Measurements from ENCODE around the gene AKT1S1. TPM values are rescaled to one million over a fixed set of nuclear protein-coding genes. Genes with fewer than 3 reads are reported as not detected.
A peak's percentile ranks its signal among the peaks of the same experiment; 100 is the strongest.

AKT1S1 gene
- total and polyA plus RNA-seq, 7 donors: 48.0 to 103 (median 57.7) TPM

GRCh38 chr19:49833599-49833998, 43.6 kb downstream of the AKT1S1 start:
- H3K27ac ChIP-seq: peak overlapping the region; percentile 89
- peak; percentile 65 to 92 for DNase-seq
- 29 to 61% (median 37%) methylated on average over 7 of the region's 7 CpGs for WGBS, 3 donors

GRCh38 chr19:49832556-49832955, 44.6 kb downstream of the AKT1S1 start:
- H3K27ac ChIP-seq: peak overlapping the region; percentile 89
- WGBS, 3 donors: 38 to 54% (median 43%) methylated on average over 9 of the region's 9 CpGs
- no peak for DNase-seq
- H3K9me3 ChIP-seq: no peaks in the 10 kb centered on the region
- TF ChIP-seq CTCF (IDR thresholded peaks at IDR 0.05): no peak
- no peaks in the 10 kb centered on the region for H3K27me3 ChIP-seq (ENCODE audit: insufficient read depth in 3 of 3, low read length in 2 of 3)
- intact Hi-C loops (cut with DNase I): loop anchor here in 1 of 2 donors (2.0 kb wide), 1 partner anchor 14 kb away; the partner anchor contains the start of gene MED25
- H3K36me3 ChIP-seq (ENCODE audit: insufficient read depth in 1 of 2, low read depth in 1 of 2): peaks cover 3 to 87% of the 10 kb centered on the region in 2 donors
- no peak overlapping the region for H3K4me3 ChIP-seq
- ATAC-seq: peak in 1 of 4 donors; percentile 16
- H3K4me1 ChIP-seq: peaks cover 31% of the 10 kb centered on the region

More at GRCh38 chr19:49833599-49833998, 43.6 kb downstream of the AKT1S1 start:
- Histone ChIP-seq H3K36me3 (ENCODE audit: insufficient read depth in 1 of 2, low read depth in 1 of 2) (peaks cover 3 to 88% of the 10 kb centered on the region in 2 donors), H3K4me3 (no peak overlapping the region), H3K27me3 (ENCODE audit: insufficient read depth in 3 of 3, low read length in 2 of 3) (no peaks in the 10 kb centered on the region), H3K4me1 (peaks cover 29% of the 10 kb centered on the region), H3K9me3 (no peaks in the 10 kb centered on the region)
- TF ChIP-seq CTCF (IDR thresholded peaks at IDR 0.05): no peak
- peak; percentile 88 to 93 (median 90) for ATAC-seq
- intact Hi-C loops (cut with DNase I): loop anchor here in 1 of 2 donors (2.0 kb wide), 1 partner anchor 15 kb away; the partner anchor contains the start of gene MED25

DNA sequence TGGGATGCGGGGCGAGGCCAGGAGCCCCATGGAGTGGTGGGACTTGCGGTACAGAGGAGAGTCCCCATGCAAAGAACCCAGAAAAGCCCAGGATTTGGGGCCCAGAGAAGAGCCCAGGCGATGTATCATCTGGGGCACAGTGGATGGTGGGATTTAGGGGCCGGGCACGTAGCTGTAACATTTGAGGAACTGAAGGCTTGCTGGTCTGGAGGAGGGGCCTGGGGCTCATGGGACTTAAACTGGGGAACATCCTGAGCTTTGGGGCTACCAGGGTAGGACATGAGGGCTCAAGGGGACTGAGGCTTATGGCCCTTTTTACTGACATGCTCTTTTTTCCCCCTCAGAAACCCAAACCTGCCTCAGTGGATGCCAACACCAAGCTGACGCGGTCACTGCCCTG, 45.6 kb downstream of the AKT1S1 start:
- H3K4me1 ChIP-seq: peaks cover 31% of the 10 kb centered on the region
- ATAC-seq (no peak), DNase-seq (no peak)
- peak overlapping the region; percentile 89 for H3K27ac ChIP-seq
- intact Hi-C loops (cut with DNase I): no loop called here
- no peaks in the 10 kb centered on the region for H3K27me3 ChIP-seq (ENCODE audit: insufficient read depth in 3 of 3, low read length in 2 of 3)
- TF ChIP-seq CTCF (IDR thresholded peaks at IDR 0.05): no peak
- H3K4me3 ChIP-seq: no peak overlapping the region
- H3K36me3 ChIP-seq (ENCODE audit: insufficient read depth in 1 of 2, low read depth in 1 of 2): peaks cover 3 to 87% of the 10 kb centered on the region in 2 donors
- no peaks in the 10 kb centered on the region for H3K9me3 ChIP-seq
- WGBS, 3 donors: 94 to 97% (median 96%) methylated on average over 8 of the region's 8 CpGs

DNA sequence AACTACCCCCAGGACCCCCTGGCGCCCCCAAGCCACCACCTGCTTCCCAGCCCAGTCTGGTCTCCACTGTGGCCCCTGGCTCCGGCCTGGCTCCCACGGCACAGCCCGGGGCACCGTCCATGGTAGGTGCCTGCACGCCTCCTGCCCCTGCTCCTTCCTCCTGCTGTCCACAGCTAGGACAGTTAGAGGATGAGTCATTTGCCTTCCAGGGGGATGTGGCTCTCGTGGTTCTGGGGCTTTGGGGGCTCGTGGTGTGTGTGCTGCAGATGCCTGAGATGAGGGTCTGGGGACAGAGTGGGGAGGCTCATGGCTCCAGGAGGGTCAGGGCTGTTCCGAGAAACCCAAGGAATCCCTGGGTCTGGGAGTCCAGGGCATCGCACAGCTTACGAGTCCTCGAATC, 46.4 kb downstream of the AKT1S1 start:
- H3K9me3 ChIP-seq: no peaks in the 10 kb centered on the region
- DNase-seq (no peak), ATAC-seq (no peak)
- 93 to 95% (median 93%) methylated on average over 10 to 12 of the region's 12 CpGs for whole genome bisulfite sequencing, 3 donors
- no peak overlapping the region for H3K4me3 ChIP-seq
- no peak overlapping the region for H3K27ac ChIP-seq
- intact Hi-C loops (cut with DNase I): no loop called here
- no peak for TF ChIP-seq CTCF (IDR thresholded peaks at IDR 0.05)
- no peaks in the 10 kb centered on the region for H3K27me3 ChIP-seq (ENCODE audit: insufficient read depth in 3 of 3, low read length in 2 of 3)
- H3K36me3 ChIP-seq (ENCODE audit: insufficient read depth in 1 of 2, low read depth in 1 of 2): peaks cover 0 to 80% of the 10 kb centered on the region in 2 donors
- H3K4me1 ChIP-seq: peaks cover 36% of the 10 kb centered on the region

DNA sequence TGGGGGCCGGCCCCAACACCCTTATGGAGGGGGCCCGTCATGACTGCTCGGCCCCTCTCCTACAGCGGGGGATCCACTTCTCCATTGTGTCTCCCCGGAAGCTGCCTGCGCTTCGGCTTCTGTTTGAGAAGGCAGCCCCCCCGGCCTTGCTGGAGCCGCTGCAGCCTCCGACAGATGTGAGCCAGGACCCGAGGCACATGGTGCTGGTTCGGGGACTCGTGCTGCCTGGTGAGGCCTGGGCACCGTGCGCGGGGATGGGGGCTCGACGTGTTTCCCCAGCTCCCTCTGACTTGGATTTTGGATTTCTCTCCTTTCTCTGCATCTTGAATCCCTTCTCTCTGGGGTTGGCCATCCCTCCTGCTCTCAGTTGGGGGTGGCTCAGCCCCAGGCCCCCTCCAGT, 47.4 kb downstream of the AKT1S1 start:
- no peaks in the 10 kb centered on the region for H3K27me3 ChIP-seq (ENCODE audit: insufficient read depth in 3 of 3, low read length in 2 of 3)
- H3K4me1 ChIP-seq: peaks cover 36% of the 10 kb centered on the region
- WGBS, 3 donors: 89 to 93% (median 90%) methylated on average over 18 of the region's 18 CpGs
- DNase-seq: no peak
- H3K9me3 ChIP-seq: no peaks in the 10 kb centered on the region
- ATAC-seq: no peak
- TF ChIP-seq CTCF (IDR thresholded peaks at IDR 0.05): no peak
- H3K4me3 ChIP-seq: no peak overlapping the region
- intact Hi-C loops (cut with DNase I): no loop called here
- H3K27ac ChIP-seq: peak overlapping the region; percentile 53
- H3K36me3 ChIP-seq (ENCODE audit: insufficient read depth in 1 of 2, low read depth in 1 of 2): peaks cover 0 to 69% of the 10 kb centered on the region in 2 donors

Data from psoas muscle (tissue), 8 donors.